K562 (cell line): ENCODE data around the gene MOB1A. TPM values are rescaled to one million over a fixed set of nuclear protein-coding genes. Genes with fewer than 3 reads are reported as not detected.
"Not testable (repeated sequence)": the region's sequence is repeated elsewhere in the genome, so short reads cannot be mapped to it uniquely, and the experiment has no call there.

Experiments used
- ATAC-seq: fragments of 200-7000 bp; cut with Tn5 transposase; 3 replicates; pipeline ENCODE4 v1.9.1; 2020; ENCODE audit warnings: moderate library complexity
- BruUV-seq: library from RNA; stranded (reverse); fragments of 400-500 nt; replicated peaks from 2 replicates; lab custom pipeline; 2021; lab: Mats Ljungman, UMichigan
- CTCF ChIA-PET: fragments of 300-600 bp; formaldehyde crosslinking; extraction: SDS; loops from one replicate; lab custom pipeline; 2021; ENCODE audit warnings: low intra/inter-chr PET ratio; lab: Yijun Ruan, JAX
- POLR2A ChIA-PET: fragments of 300-600, 350-650 bp; sonication (Branson Sonifier 250); formaldehyde crosslinking; extraction: SDS; loops from one replicate; lab custom pipeline; 2021; ENCODE audit warnings: antibody characterized with exemption, inconsistent platforms; lab: Yijun Ruan, JAX
- DNase-seq, 4 experiments: peaks; one replicate each; pipeline versions ENCODE4 v3.0.0 to v3.0.0-alpha.2; 2011 to 2018; ENCODE audit warnings: low spot score in 3 of 4, mixed read lengths in 3 of 4; ENCODE audit errors: extremely low read depth in 1 of 4
- FAIRE-seq: peaks from 2 replicates; lab custom pipeline; 2011; peaks lifted over from hg19 to GRCh38; lab: Jason Lieb, UNC
- H2AFZ ChIP-seq: 2 replicates; pipeline ENCODE4 v1.6.0; 2011; ENCODE audit warnings: low read depth, low read length, control low read depth, inconsistent platforms
- H3K27ac ChIP-seq: fragments of 200-600 bp; 3 replicates; pipeline ENCODE4 v1.8.0; 2011; ENCODE audit warnings: low read depth, mild to moderate bottlenecking, control low read depth, inconsistent platforms, low read length, moderate library complexity, mixed read lengths; ENCODE audit errors: extremely low read depth
- H3K27me3 ChIP-seq, 2 experiments: fragments of 300-600 bp in 1 of 2; 2 replicates in 1 of 2; 3 replicates in 1 of 2; pipeline versions ENCODE4 v1.6.0 to v1.8.0; 2011; ENCODE audit warnings: inconsistent platforms in 2 of 2, low read length in 2 of 2, mild to moderate bottlenecking in 1 of 2, mixed read lengths in 1 of 2, moderate library complexity in 1 of 2; ENCODE audit not compliant: control insufficient read depth in 2 of 2, insufficient read depth in 2 of 2
- H3K36me3 ChIP-seq: fragments of 300-600 bp; 3 replicates; pipeline ENCODE4 v1.8.0; 2011; ENCODE audit warnings: mild to moderate bottlenecking, low read length, inconsistent platforms; ENCODE audit not compliant: control insufficient read depth, insufficient read depth
- H3K4me1 ChIP-seq, 2 experiments: fragments of 200-600 bp in 1 of 2; replicated peaks in 1 of 2; 2 replicates in 1 of 2; 3 replicates in 1 of 2; pipeline versions ENCODE4 v1.5.1 to v1.8.0; 2011; ENCODE audit warnings: inconsistent platforms in 2 of 2, low read length in 2 of 2, mild to moderate bottlenecking in 1 of 2, mixed read lengths in 1 of 2, moderate library complexity in 1 of 2; ENCODE audit not compliant: control insufficient read depth in 2 of 2, insufficient read depth in 2 of 2
- H3K4me2 ChIP-seq: 2 replicates; pipeline ENCODE4 v1.6.1; 2011; ENCODE audit warnings: low read length, control low read depth, inconsistent platforms, mixed read lengths; ENCODE audit not compliant: insufficient read depth
- H3K4me3 ChIP-seq: fragments of 200-600 bp; sonication (generic), shearing (Covaris generic); 2 replicates; pipeline ENCODE4 v1.5.1; 2016; ENCODE audit warnings: control low read depth, inconsistent platforms
- H3K79me2 ChIP-seq: fragments of 200-600 bp; 3 replicates; pipeline ENCODE4 v1.8.0; 2011; ENCODE audit warnings: low read length, inconsistent platforms; ENCODE audit not compliant: control insufficient read depth, insufficient read depth
- H3K9ac ChIP-seq, 2 experiments: 2 replicates each; pipeline versions ENCODE4 v1.6.0 to v1.6.1; 2011; ENCODE audit warnings: low read depth in 2 of 2, low read length in 2 of 2, control low read depth in 1 of 2, inconsistent platforms in 1 of 2, mild to moderate bottlenecking in 1 of 2, mixed read lengths in 1 of 2; ENCODE audit not compliant: insufficient read depth in 1 of 2
- H3K9me1 ChIP-seq: one replicate; pipeline ENCODE4 v1.6.0; 2011; ENCODE audit warnings: inconsistent platforms, mild to moderate bottlenecking, low read length, moderate library complexity; ENCODE audit not compliant: control insufficient read depth, insufficient read depth
- H3K9me3 ChIP-seq: replicated peaks from 2 replicates; pipeline ENCODE4 v1.5.1; 2011; ENCODE audit warnings: low read depth, low read length, inconsistent platforms; ENCODE audit not compliant: control insufficient read depth, insufficient read depth
- H4K20me1 ChIP-seq: replicated peaks from 2 replicates; pipeline ENCODE4 v1.6.1; 2011; ENCODE audit warnings: low read length, inconsistent platforms, mixed read lengths; ENCODE audit not compliant: control insufficient read depth, insufficient read depth
- ATF7 ChIP-seq: fragments of 450-650 bp; IDR thresholded peaks from 2 replicates; pipeline ENCODE4 v1.7.1; 2014; ENCODE audit warnings: mild to moderate bottlenecking, moderate library complexity
- C11orf30 ChIP-seq: fragments of 450-650 bp; IDR thresholded peaks from 2 replicates; pipeline ENCODE4 v1.6.1; 2016; ENCODE audit warnings: low read depth, mild to moderate bottlenecking
- ILF3 ChIP-seq: fragments of 450-650 bp; IDR thresholded peaks from 2 replicates; pipeline ENCODE4 v1.6.1; 2018; ENCODE audit warnings: antibody characterized with exemption, mild to moderate bottlenecking, moderate library complexity, borderline replicate concordance
- MEIS2 ChIP-seq: fragments of 450-650 bp; IDR thresholded peaks from 2 replicates; pipeline ENCODE4 v1.6.1; 2014; ENCODE audit warnings: mild to moderate bottlenecking; ENCODE audit not compliant: partially characterized antibody
- MTA1 ChIP-seq: fragments of 450-650 bp; IDR thresholded peaks from 2 replicates; pipeline ENCODE4 v1.6.1; 2017; ENCODE audit warnings: borderline replicate concordance
- MYNN ChIP-seq, 2 experiments: sonication (generic); formaldehyde crosslinking in 1 of 2; IDR thresholded peaks; 2 replicates each; pipeline versions ENCODE4 v1.5.0 to v1.6.1; 2016 to 2020; ENCODE audit warnings: antibody characterized with exemption in 1 of 2, missing genetic modification reagents in 1 of 2
- NFATC3 ChIP-seq: fragments of 450-650 bp; IDR thresholded peaks from 2 replicates; pipeline ENCODE4 v1.6.1; 2017; ENCODE audit warnings: mild to moderate bottlenecking
- SOX6 ChIP-seq: fragments of 450-650 bp; IDR thresholded peaks from 2 replicates; pipeline ENCODE4 v1.6.1; 2014; ENCODE audit warnings: mild to moderate bottlenecking
- SUPT5H ChIP-seq: fragments of 450-650 bp; IDR thresholded peaks from 2 replicates; pipeline ENCODE4 v1.6.1; 2016
- TRIM24 ChIP-seq, 2 experiments: fragments of 450-650 bp; IDR thresholded peaks; 2 replicates each; pipeline ENCODE4 v1.6.1; 2016
- ZNF232 ChIP-seq: sonication (generic); formaldehyde crosslinking; IDR thresholded peaks from 2 replicates; pipeline ENCODE4 v1.8.0; 2022; ENCODE audit warnings: mild to moderate bottlenecking, missing genetic modification reagents
- ZNF316 ChIP-seq: fragments of 450-650 bp; IDR thresholded peaks from 2 replicates; pipeline ENCODE4 v1.6.1; 2016
- ZNF354B ChIP-seq: fragments of 250-450 bp; sonication (Bioruptor Pico); IDR thresholded peaks from 2 replicates; pipeline ENCODE4 v1.4.0; 2020
- WGBS: fragments of 100-300 bp; shearing (Covaris generic); methylation state at CpG from one replicate; pipeline ENCODE4 v1.1.6; 2016; ENCODE audit warnings: low coverage, mixed read lengths; ENCODE audit not compliant: insufficient coverage; ENCODE audit errors: missing lambda C conversion rate; 5-methylcytosine and 5-hydroxymethylcytosine counted together
- in situ Hi-C: fragments of 300-500 bp; cut with MboI; formaldehyde crosslinking; loops from 4 replicates; pipeline ENCODE4 v1.15.0; 2018; ENCODE audit warnings: inconsistent platforms, mixed read lengths
- intact Hi-C: fragments of 100-400 bp; cut with micrococcal nuclease; formaldehyde crosslinking; loops from 2 replicates; pipeline ENCODE4 v1.14.2; 2022
- polyA plus RNA-seq, 8 experiments: library from polyadenylated mRNA; depleted of rRNA in 4 of 8; stranded (reverse) in 5 of 8; unstranded in 3 of 8; fragments of >200 nt; fragmentation: Nextera tagmentation in 2 of 8; fragmentation: Illumina TruSeq in 1 of 8; extraction: Ambion mirVana in 2 of 8; extraction: Trizol in 1 of 8; gene quantifications; 2 replicates each; pipeline versions ENCODE4 v1.2.1 to v1.2.3, GENCODE V29; 2011 to 2014; ENCODE audit warnings: inconsistent platforms in 1 of 8, missing spikeins in 1 of 8
- total RNA-seq, 7 experiments: library from RNA; depleted of rRNA in 6 of 7; stranded (reverse); fragments of >200 nt in 6 of 7; fragmentation: Illumina TruSeq in 2 of 7; extraction: Trizol in 2 of 7; gene quantifications; 2 replicates each; pipeline versions ENCODE4 v1.2.1 to v1.2.3, GENCODE V29; 2011 to 2021; ENCODE audit warnings: low replicate concordance in 1 of 7
- TF ChIP-seq, protein P1 (sequence below): IDR thresholded peaks from 2 replicates; pipeline ENCODE4 v1.6.1; 2012; ENCODE audit warnings: low read depth, low read length, improper control_type of control experiment, borderline replicate concordance

MOB1A gene
- total and polyA plus RNA-seq, 9 of the 15 experiments (the other 6 are each of a cell fraction or from before 2014, with no cell fraction given): 24.8 to 100 (median 60.2) TPM

DNA sequence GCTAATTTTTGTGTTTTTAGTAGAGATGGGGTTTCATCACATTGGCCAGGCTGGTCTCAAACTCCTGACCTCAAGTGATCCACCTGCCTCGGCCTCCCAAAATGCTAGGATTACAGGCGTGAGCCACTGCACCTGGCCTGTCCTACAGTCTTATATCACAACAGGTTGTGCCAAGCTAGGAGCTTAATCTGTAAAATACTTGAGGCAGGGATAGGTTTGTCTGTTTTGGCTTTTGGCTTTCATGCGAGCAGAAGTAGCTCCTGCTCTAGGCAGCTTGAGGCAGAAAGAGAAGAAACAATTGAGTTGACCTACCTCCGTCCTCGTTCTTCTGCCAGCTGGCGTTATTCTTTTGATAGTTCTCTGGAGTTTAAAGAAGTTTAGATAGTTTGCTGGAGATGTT, 37.1 kb upstream of the MOB1A start:
- H3K79me2 ChIP-seq, DNase-seq, H3K4me3 ChIP-seq, CTCF ChIA-PET, H3K4me2 ChIP-seq, intact Hi-C loops, H4K20me1 ChIP-seq, H3K27ac ChIP-seq, H3K9ac ChIP-seq, H3K9me3 ChIP-seq, FAIRE-seq, in situ Hi-C loops, H2AFZ ChIP-seq, H3K9me1 ChIP-seq, H3K27me3 ChIP-seq, BruUV-seq, ATAC-seq, H3K4me1 ChIP-seq: not testable (repeated sequence)
- H3K36me3 ChIP-seq: peaks cover 85% of the 10 kb centered on the region
- 98% methylated on average over 6 of the region's 6 CpGs for WGBS
- POLR2A ChIA-PET: interaction anchor here (0.6 to 6.4 kb wide), 9 partner anchors 10 to 313 kb away, joined by 3 to 62 read pairs (median 3); partner anchors contain the start of gene BOLA3
- 0 out of 2 replicates have a peak, but pooled peaks have one; percentile 23 for TF ChIP-seq SUPT5H
- TF ChIP-seq SOX6: 0 out of 2 replicates have a peak, but pooled peaks have one; percentile 11

DNA sequence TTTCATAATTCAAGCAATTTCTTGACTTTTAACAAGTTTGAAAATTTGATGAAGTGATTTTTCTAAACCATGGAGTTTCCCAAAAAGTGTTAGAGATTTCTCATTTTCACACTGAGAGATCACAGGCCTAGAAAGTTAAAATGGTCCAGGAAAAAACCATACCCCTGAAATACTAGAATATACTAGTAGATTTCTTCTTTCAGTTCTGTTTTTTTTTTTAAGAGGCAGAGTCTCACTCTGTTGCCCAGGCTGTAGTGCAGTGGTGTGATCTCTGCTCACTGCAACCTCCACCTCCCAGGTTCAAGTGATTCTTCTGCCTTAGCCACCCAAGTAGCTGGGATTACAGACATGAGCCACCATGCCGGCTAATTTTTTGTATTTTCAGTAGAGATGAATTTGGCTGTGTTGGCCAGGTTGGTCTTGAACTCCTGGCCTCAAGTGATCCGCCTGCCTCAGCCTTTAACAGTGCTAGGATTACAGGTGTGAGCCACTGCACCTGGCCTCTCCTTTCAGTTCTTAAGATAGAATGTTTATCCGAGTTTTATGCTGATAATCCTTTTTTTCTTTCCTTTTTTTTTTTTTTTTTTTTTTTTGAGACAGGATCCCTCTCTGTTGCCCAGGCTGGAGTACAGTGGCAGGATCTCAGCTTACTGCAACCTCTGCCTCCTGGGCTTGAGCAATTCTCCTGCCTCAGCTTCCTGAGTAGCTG, 34.2 kb upstream of the MOB1A start:
- no peak for TF ChIP-seq TRIM24 (IDR thresholded peaks at IDR 0.05)
- peak; percentile 69 for TF ChIP-seq ZNF316
- no peak for TF ChIP-seq NFATC3
- no peak for TF ChIP-seq ATF7
- TF ChIP-seq ZNF232 (CRISPR knock-in tag): no peak
- peak; percentile 35 for TF ChIP-seq C11orf30
- TF ChIP-seq ZNF354B: no peak
- TF ChIP-seq MYNN (IDR thresholded peaks at IDR 0.05): no peak
- no peak for TF ChIP-seq MYNN (CRISPR knock-in tag; IDR thresholded peaks at IDR 0.05)
- TF ChIP-seq, protein P1, sequence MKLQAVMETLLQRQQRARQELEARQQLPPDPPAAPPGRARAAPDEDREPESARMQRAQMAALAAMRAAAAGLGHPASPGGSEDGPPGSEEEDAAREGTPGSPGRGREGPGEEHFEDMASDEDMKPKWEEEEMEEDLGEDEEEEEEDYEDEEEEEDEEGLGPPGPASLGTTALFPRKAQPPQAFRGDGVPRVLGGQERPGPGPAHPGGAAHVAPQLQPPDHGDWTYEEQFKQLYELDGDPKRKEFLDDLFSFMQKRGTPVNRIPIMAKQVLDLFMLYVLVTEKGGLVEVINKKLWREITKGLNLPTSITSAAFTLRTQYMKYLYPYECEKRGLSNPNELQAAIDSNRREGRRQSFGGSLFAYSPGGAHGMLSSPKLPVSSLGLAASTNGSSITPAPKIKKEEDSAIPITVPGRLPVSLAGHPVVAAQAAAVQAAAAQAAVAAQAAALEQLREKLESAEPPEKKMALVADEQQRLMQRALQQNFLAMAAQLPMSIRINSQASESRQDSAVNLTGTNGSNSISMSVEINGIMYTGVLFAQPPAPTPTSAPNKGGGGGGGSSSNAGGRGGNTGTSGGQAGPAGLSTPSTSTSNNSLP: no peak
- TF ChIP-seq MEIS2: no peak
- no peak for TF ChIP-seq MTA1
- no peak for TF ChIP-seq ILF3
- Histone ChIP-seq H2AFZ (no peak overlapping the region), H3K79me2 (peaks cover 20% of the 10 kb centered on the region), H3K9me3 (no peaks in the 10 kb centered on the region), H3K27me3 (no peaks in the 10 kb centered on the region), H3K9ac (no peak overlapping the region), H3K4me1 (no peaks in the 10 kb centered on the region), H3K27ac (no peak overlapping the region), H3K4me2 (no peak overlapping the region), H4K20me1 (peaks cover 6% of the 10 kb centered on the region; the same call in 1 of the 2 replicates), H3K4me3 (no peak overlapping the region), H3K36me3 (peaks cover 96% of the 10 kb centered on the region), H3K9me1 (no peaks in the 10 kb centered on the region)
- no peak for FAIRE-seq
- in situ Hi-C loops: no loop called here
- 83% methylated on average over 3 of the region's 3 CpGs for WGBS
- no peak for DNase-seq
- POLR2A ChIA-PET: interaction anchor here (0.6 kb wide), 1 partner anchor 46 kb away, joined by 3 read pairs; no protein-coding TSS in a partner anchor
- no peak for ATAC-seq
- intact Hi-C loops: no loop called here
- no TSS peak for BruUV-seq
- CTCF ChIA-PET: no interaction called here
